Lower lobe of right lung (tissue), 2 donors: ENCODE measurements around the gene LDLRAD4. TPM values are rescaled to one million over a fixed set of nuclear protein-coding genes. Genes with fewer than 3 reads are reported as not detected.

Experiments used
- ATAC-seq, 2 donors: fragments of 200-7000 bp; cut with Tn5 transposase; one replicate each; pipeline ENCODE4 v1.9.1; 2020 to 2022; ENCODE audit warnings: mild to moderate bottlenecking in 2 of 2, moderate library complexity in 2 of 2
- DNase-seq: peaks from one replicate; pipeline ENCODE4 v3.0.0-alpha.2; 2020
- H3K27ac ChIP-seq: fragments of 200-600 bp; one replicate; pipeline ENCODE4 v1.8.0; 2022
- H3K27me3 ChIP-seq: fragments of 200-600 bp; one replicate; pipeline ENCODE4 v1.8.0; 2022; ENCODE audit warnings: low read depth
- H3K36me3 ChIP-seq: fragments of 200-600 bp; one replicate; pipeline ENCODE4 v1.8.0; 2022; ENCODE audit warnings: mild to moderate bottlenecking
- H3K4me1 ChIP-seq: fragments of 200-600 bp; one replicate; pipeline ENCODE4 v1.8.0; 2022
- H3K4me3 ChIP-seq: fragments of 200-600 bp; one replicate; pipeline ENCODE4 v1.8.0; 2022; ENCODE audit warnings: mild to moderate bottlenecking
- H3K9me3 ChIP-seq: fragments of 200-600 bp; one replicate; pipeline ENCODE4 v1.8.0; 2022
- CTCF ChIP-seq: fragments of 200-600 bp; IDR thresholded peaks from one replicate; pipeline ENCODE4 v1.8.0; 2022; ENCODE audit warnings: antibody characterized with exemption, mild to moderate bottlenecking
- intact Hi-C: fragments of 100-400 bp; cut with DNase I; formaldehyde crosslinking; loops from one replicate; pipeline ENCODE4 v1.11.0; 2022
- total RNA-seq: library from RNA; stranded (reverse); fragmentation: NEBNext Ultra II Directional; extraction: Animal tissue kit (Norgen Biotek cat#: 25700); gene quantifications from one replicate; pipeline ENCODE4 v1.2.1, GENCODE V29; 2021
- donor health status: DM: no; HTN: yes; CAD: no; lungs with severe emphysema.

Gene LDLRAD4
- total RNA-seq, 1 donor from 2014 or later = 24.6 TPM

GRCh38 chr18:13256444-13257305, 38.1 kb downstream of the LDLRAD4 start:
- H3K27ac ChIP-seq = no peak overlapping the region
- intact Hi-C loops = no loop called here
- no peak for DNase-seq
- ATAC-seq = no peak
- no peaks in the 10 kb centered on the region for H3K27me3 ChIP-seq
- H3K4me3 ChIP-seq = no peak overlapping the region
- H3K36me3 ChIP-seq = no peaks in the 10 kb centered on the region
- TF ChIP-seq CTCF = no peak
- H3K4me1 ChIP-seq = peaks cover 29% of the 10 kb centered on the region
- H3K9me3 ChIP-seq = no peaks in the 10 kb centered on the region

- Histone ChIP-seq H3K27ac (no peak overlapping the region), H3K9me3 (no peaks in the 10 kb centered on the region), H3K4me3 (no peak overlapping the region), H3K4me1 (peaks cover 30% of the 10 kb centered on the region), H3K27me3 (no peaks in the 10 kb centered on the region), H3K36me3 (no peaks in the 10 kb centered on the region)
- intact Hi-C loops = no loop called here
- DNase-seq = no peak
- no peak for ATAC-seq
- TF ChIP-seq CTCF = no peak
Measured at GRCh38 chr18:13257361-13257980, 38.9 kb downstream of the LDLRAD4 start.

GRCh38 chr18:13258921-13259320, 40.4 kb downstream of the LDLRAD4 start:
- no peaks in the 10 kb centered on the region for H3K36me3 ChIP-seq
- no peak overlapping the region for H3K4me3 ChIP-seq
- H3K27ac ChIP-seq = no peak overlapping the region
- intact Hi-C loops = no loop called here
- TF ChIP-seq CTCF = no peak
- no peaks in the 10 kb centered on the region for H3K27me3 ChIP-seq
- ATAC-seq (peak; percentile 27 to 34), DNase-seq (no peak)
- no peaks in the 10 kb centered on the region for H3K9me3 ChIP-seq
- H3K4me1 ChIP-seq = peaks cover 30% of the 10 kb centered on the region

- H3K27ac ChIP-seq = peak overlapping the region; percentile 19
- intact Hi-C loops = no loop called here
- no peaks in the 10 kb centered on the region for H3K27me3 ChIP-seq
- ATAC-seq (no peak), DNase-seq (no peak)
- no peak for TF ChIP-seq CTCF
- H3K36me3 ChIP-seq = no peaks in the 10 kb centered on the region
- peaks cover 30% of the 10 kb centered on the region for H3K4me1 ChIP-seq
- H3K9me3 ChIP-seq = no peaks in the 10 kb centered on the region
- H3K4me3 ChIP-seq = no peak overlapping the region
Measured at GRCh38 chr18:13259701-13260100, 41.1 kb downstream of the LDLRAD4 start.

- no peak for TF ChIP-seq CTCF
- no peaks in the 10 kb centered on the region for H3K27me3 ChIP-seq
- ATAC-seq (peak; percentile 24 to 34), DNase-seq (no peak)
- peaks cover 30% of the 10 kb centered on the region for H3K4me1 ChIP-seq
- no peaks in the 10 kb centered on the region for H3K9me3 ChIP-seq
- peak overlapping the region; percentile 54 for H3K27ac ChIP-seq
- H3K4me3 ChIP-seq = no peak overlapping the region
- intact Hi-C loops = no loop called here
- no peaks in the 10 kb centered on the region for H3K36me3 ChIP-seq
Measured at GRCh38 chr18:13260197-13260934, 41.8 kb downstream of the LDLRAD4 start.
